Mesodermal cell (in vitro differentiated cells): ENCODE measurements around the gene APOA1.

Experiments
- H3K27ac ChIP-seq: 2 replicates; pipeline ENCODE4 v1.7.0; 2013; ENCODE audit warnings: mild to moderate bottlenecking, low read depth, low read length, moderate library complexity; ENCODE audit not compliant: severe bottlenecking
- H3K36me3 ChIP-seq: 2 replicates; pipeline ENCODE4 v1.7.1; 2013; ENCODE audit warnings: mild to moderate bottlenecking, low read length, moderate library complexity; ENCODE audit not compliant: control insufficient read depth, insufficient read depth
- H3K4me1 ChIP-seq: one replicate; pipeline ENCODE4 v1.7.1; 2013; ENCODE audit warnings: mild to moderate bottlenecking, low read length; ENCODE audit not compliant: insufficient read depth, control insufficient read depth, poor library complexity, severe bottlenecking
- H3K4me3 ChIP-seq: 2 replicates; pipeline ENCODE4 v1.7.0; 2013; ENCODE audit warnings: low read length, control low read depth, mild to moderate bottlenecking; ENCODE audit not compliant: insufficient read depth, poor library complexity, severe bottlenecking; ENCODE audit errors: extremely low read depth
- H3K9me3 ChIP-seq: 2 replicates; pipeline ENCODE4 v1.7.1; 2013; ENCODE audit warnings: mild to moderate bottlenecking, low read length, moderate library complexity; ENCODE audit not compliant: control insufficient read depth
- WGBS, 2 experiments: methylation state at CpG; one replicate each; pipeline ENCODE4 v1.1.5; 2013; ENCODE audit warnings: missing lambda C conversion rate in 2 of 2; ENCODE audit not compliant: insufficient coverage in 2 of 2; 5-methylcytosine and 5-hydroxymethylcytosine counted together

Gene APOA1

GRCh38 chr11:116826751-116827431 lies 10.5 kb downstream of the APOA1 start:
- H3K9me3 ChIP-seq = no peaks in the 10 kb centered on the region
- no peaks in the 10 kb centered on the region for H3K36me3 ChIP-seq
- 82 to 95% methylated on average over 5 to 6 of the region's 9 CpGs for WGBS, 2 experiments
- no peak overlapping the region for H3K27ac ChIP-seq
- H3K4me1 ChIP-seq = no peaks in the 10 kb centered on the region
- H3K4me3 ChIP-seq = no peak overlapping the region

DNA sequence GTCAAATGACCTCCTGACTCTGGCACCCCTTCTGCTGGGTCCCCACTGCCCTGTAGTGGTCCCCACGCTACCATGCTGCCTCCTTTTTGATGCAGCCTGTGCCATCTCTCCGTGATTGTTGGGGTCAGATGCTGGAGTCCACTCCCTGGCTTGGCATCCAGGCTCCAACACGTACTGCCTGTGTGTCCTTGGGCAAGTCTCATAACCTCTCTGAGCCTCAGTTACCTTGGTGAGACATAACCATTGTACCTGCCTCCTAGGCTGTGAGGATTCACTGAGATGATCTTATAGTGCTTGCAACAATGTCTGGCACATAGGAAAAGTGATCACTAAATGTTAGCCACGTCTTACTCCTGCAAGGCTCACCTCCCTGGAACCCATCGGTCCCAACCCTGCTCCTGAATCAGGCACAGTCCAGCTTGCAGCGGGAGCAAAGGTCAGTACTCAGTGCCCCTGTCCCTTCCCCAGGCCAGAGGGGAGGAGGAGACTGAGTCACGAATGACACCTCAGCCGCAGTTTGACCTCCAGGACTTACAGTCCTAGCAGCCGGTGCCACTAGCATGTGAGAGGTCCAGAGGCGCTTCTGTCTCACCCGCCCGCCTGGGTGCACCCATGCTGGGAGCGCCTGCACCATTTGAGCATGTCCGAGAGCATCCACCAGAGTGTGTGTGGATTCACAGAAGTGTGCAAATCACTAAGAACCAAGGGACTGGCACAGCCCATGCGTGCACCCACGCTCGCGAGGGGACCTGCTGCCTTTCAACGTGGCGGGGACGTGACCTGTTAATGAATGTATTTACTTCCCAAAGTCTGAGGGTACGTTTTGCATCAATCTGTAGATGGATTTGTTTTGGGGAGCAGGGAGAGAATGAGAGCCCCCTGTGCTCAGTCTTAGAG lies 11.3 kb downstream of the APOA1 start:
- Histone ChIP-seq H3K9me3 (no peaks in the 10 kb centered on the region), H3K27ac (no peak overlapping the region), H3K4me1 (no peaks in the 10 kb centered on the region), H3K4me3 (no peak overlapping the region), H3K36me3 (no peaks in the 10 kb centered on the region)
- WGBS, 2 experiments = 84 to 85% methylated on average over 14 to 20 of the region's 22 CpGs

GRCh38 chr11:116825434-116825833 lies 12.0 kb downstream of the APOA1 start:
- no peaks in the 10 kb centered on the region for H3K9me3 ChIP-seq
- no peak overlapping the region for H3K4me3 ChIP-seq
- WGBS, 2 experiments = 94 to 97% methylated on average over 5 of the region's 5 CpGs
- H3K27ac ChIP-seq = no peak overlapping the region
- no peaks in the 10 kb centered on the region for H3K4me1 ChIP-seq
- H3K36me3 ChIP-seq = no peaks in the 10 kb centered on the region

GRCh38 chr11:116823031-116823843 lies 14.2 kb downstream of the APOA1 start, which contains the start of gene APOA4:
Gene APOA4, minus strand, starts transcription at chr11:116823304. Its CDS starts 113 bp downstream, at chr11:116823191.
- Histone ChIP-seq H3K9me3 (no peaks in the 10 kb centered on the region), H3K4me1 (no peaks in the 10 kb centered on the region), H3K4me3 (no peak within 1 kb of the TSS), H3K36me3 (no peaks in the 10 kb centered on the region), H3K27ac (no peak within 1 kb of the TSS)
- 89 to 93% methylated on average over 9 to 10 of the region's 16 CpGs for WGBS, 2 experiments

- no peaks in the 10 kb centered on the region for H3K4me1 ChIP-seq
- no peak overlapping the region for H3K4me3 ChIP-seq
- 56 to 85% methylated on average over 2 to 3 of the region's 5 CpGs for WGBS, 2 experiments
- H3K27ac ChIP-seq = no peak overlapping the region
- no peaks in the 10 kb centered on the region for H3K36me3 ChIP-seq
- H3K9me3 ChIP-seq = no peaks in the 10 kb centered on the region
Observed at GRCh38 chr11:116822575-116822974, 14.8 kb downstream of the APOA1 start.

GRCh38 chr11:116821050-116821918 lies 16.1 kb downstream of the APOA1 start:
- 93 to 94% methylated on average over 47 to 49 of the region's 51 CpGs for WGBS, 2 experiments
- no peak overlapping the region for H3K4me3 ChIP-seq
- no peaks in the 10 kb centered on the region for H3K4me1 ChIP-seq
- no peaks in the 10 kb centered on the region for H3K36me3 ChIP-seq
- H3K9me3 ChIP-seq = no peaks in the 10 kb centered on the region
- no peak overlapping the region for H3K27ac ChIP-seq

- H3K27ac ChIP-seq = no peak overlapping the region
- H3K4me1 ChIP-seq = no peaks in the 10 kb centered on the region
- H3K4me3 ChIP-seq = no peak overlapping the region
- 92% methylated on average over 7 to 8 of the region's 9 CpGs for WGBS, 2 experiments
- H3K9me3 ChIP-seq = no peaks in the 10 kb centered on the region
- H3K36me3 ChIP-seq = no peaks in the 10 kb centered on the region
Observed at GRCh38 chr11:116819049-116819448, 18.4 kb downstream of the APOA1 start.

GRCh38 chr11:116814502-116814901 lies 22.9 kb downstream of the APOA1 start:
- 100% methylated on average over 3 of the region's 6 CpGs; no CpG with 5 or more reads in 1 of the 2 experiments for WGBS, 2 experiments
- no peaks in the 10 kb centered on the region for H3K9me3 ChIP-seq
- no peak overlapping the region for H3K4me3 ChIP-seq
- H3K4me1 ChIP-seq = no peaks in the 10 kb centered on the region
- no peak overlapping the region for H3K27ac ChIP-seq
- no peaks in the 10 kb centered on the region for H3K36me3 ChIP-seq

GRCh38 chr11:116813781-116814471 lies 23.5 kb downstream of the APOA1 start:
- no peaks in the 10 kb centered on the region for H3K9me3 ChIP-seq
- H3K27ac ChIP-seq = no peak overlapping the region
- no peaks in the 10 kb centered on the region for H3K36me3 ChIP-seq
- H3K4me3 ChIP-seq = no peak overlapping the region
- no peaks in the 10 kb centered on the region for H3K4me1 ChIP-seq
- WGBS, 2 experiments = 79 to 82% methylated on average over 3 to 4 of the region's 5 CpGs
